ENCODE measurements around the gene ATP9A. TPM values are rescaled to one million over a fixed set of nuclear protein-coding genes. Genes with fewer than 3 reads are reported as not detected.
"Not testable (repeated sequence)": the region's sequence is repeated elsewhere in the genome, so short reads cannot be mapped to it uniquely, and the experiment has no call there.

ATP9A gene
- total RNA-seq, 2 experiments from 2014 or later, result 1.4 to 1.6 TPM

- POLR2A ChIA-PET, result no interaction called here
- DNase-seq, result no peak
- Mint-ChIP-seq H3K4me3 (no peak overlapping the region), H3K27me3 (peaks cover 3% of the 10 kb centered on the region), H3K4me1 (ENCODE audit: low read depth) (no peaks in the 10 kb centered on the region), H3K9me3 (no peaks in the 10 kb centered on the region), H3K27ac (no peak overlapping the region), H3K36me3 (no peaks in the 10 kb centered on the region)
- CTCF ChIA-PET, result no interaction called here
- intact Hi-C loops (cut with micrococcal nuclease), result loop anchor here (10.0 kb wide), 1 partner anchor 105 kb away; no protein-coding TSS in a partner anchor
Measured at GRCh38 chr20:51759769-51760510, 8.2 kb downstream of the ATP9A start.

GRCh38 chr20:51758978-51759544 is 9.1 kb downstream of the ATP9A start:
- H3K27ac Mint-ChIP-seq, result no peak overlapping the region
- ChIA-PET POLR2A (no interaction called here), CTCF (no interaction called here)
- H3K36me3 Mint-ChIP-seq, result no peaks in the 10 kb centered on the region
- peaks cover 1% of the 10 kb centered on the region for H3K27me3 Mint-ChIP-seq
- no peaks in the 10 kb centered on the region for H3K9me3 Mint-ChIP-seq
- no peaks in the 10 kb centered on the region for H3K4me1 Mint-ChIP-seq (ENCODE audit: low read depth)
- DNase-seq, result no peak
- no peak overlapping the region for H3K4me3 Mint-ChIP-seq
- intact Hi-C loops (cut with micrococcal nuclease), result no loop called here

DNA sequence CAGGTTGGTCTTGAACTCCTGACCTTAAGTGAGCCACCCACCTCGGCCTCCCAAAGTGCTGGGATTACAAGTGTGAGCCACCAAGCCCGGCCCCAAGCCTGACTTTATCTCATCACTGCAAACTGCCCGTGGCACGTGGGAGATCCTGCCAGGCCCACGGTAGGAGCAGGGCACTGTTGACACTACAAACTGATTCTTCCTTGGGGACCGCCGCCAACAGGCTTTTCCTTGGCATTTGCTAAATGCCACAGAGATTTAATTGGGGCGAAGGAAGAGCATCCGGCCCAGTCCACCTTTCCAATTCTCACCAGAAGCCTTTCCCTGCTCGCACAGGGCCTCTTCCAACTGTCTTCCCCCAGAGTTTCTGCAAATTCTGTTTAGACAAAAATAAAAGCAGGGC is 11.0 kb downstream of the ATP9A start:
- H3K4me3 Mint-ChIP-seq, result no peak overlapping the region
- H3K36me3 Mint-ChIP-seq, result no peaks in the 10 kb centered on the region
- no peaks in the 10 kb centered on the region for H3K9me3 Mint-ChIP-seq
- H3K27ac Mint-ChIP-seq, result no peak overlapping the region
- ChIA-PET CTCF (no interaction called here), POLR2A (interaction anchor here (0.8 kb wide), 1 partner anchor 120 kb away, joined by 3 read pairs; no protein-coding TSS in a partner anchor)
- intact Hi-C loops (cut with micrococcal nuclease), result no loop called here
- DNase-seq, result no peak
- no peaks in the 10 kb centered on the region for H3K4me1 Mint-ChIP-seq (ENCODE audit: low read depth)
- H3K27me3 Mint-ChIP-seq, result peaks cover 1% of the 10 kb centered on the region

DNA sequence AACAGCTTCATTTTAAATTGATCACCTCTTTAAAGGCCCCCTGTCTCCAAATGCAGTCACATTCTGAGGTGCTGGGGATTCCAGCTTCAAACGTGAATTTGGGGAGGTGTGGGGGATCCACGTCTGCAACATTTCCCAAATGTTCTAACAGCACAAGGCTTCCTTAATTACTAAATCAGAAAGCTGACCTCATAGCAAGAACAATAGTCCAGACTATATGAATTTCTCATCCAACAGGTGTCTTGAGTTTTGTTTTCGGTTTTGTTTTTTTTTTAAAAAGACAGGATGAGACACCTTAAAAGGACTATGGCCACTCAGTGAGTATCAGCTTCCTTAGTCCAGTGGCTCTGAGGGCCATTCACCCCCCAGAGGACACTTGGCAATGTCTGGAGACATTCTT is 11.5 kb downstream of the ATP9A start:
- DNase-seq, result no peak
- ChIA-PET CTCF (no interaction called here), POLR2A (interaction anchor here (0.8 kb wide), 1 partner anchor 119 kb away, joined by 3 read pairs; no protein-coding TSS in a partner anchor)
- Mint-ChIP-seq H3K27me3 (peaks cover 1% of the 10 kb centered on the region), H3K4me1 (ENCODE audit: low read depth) (no peaks in the 10 kb centered on the region), H3K4me3 (no peak overlapping the region), H3K36me3 (no peaks in the 10 kb centered on the region), H3K27ac (no peak overlapping the region), H3K9me3 (no peaks in the 10 kb centered on the region)
- intact Hi-C loops (cut with micrococcal nuclease), result no loop called here

- H3K9me3 Mint-ChIP-seq; H3K27me3 Mint-ChIP-seq; H3K27ac Mint-ChIP-seq; H3K4me3 Mint-ChIP-seq; CTCF ChIA-PET; POLR2A ChIA-PET; DNase-seq; intact Hi-C loops (cut with micrococcal nuclease); H3K36me3 Mint-ChIP-seq; H3K4me1 Mint-ChIP-seq (ENCODE audit: low read depth): not testable (repeated sequence)
Measured at GRCh38 chr20:51753220-51753619, 15.0 kb downstream of the ATP9A start.

DNA sequence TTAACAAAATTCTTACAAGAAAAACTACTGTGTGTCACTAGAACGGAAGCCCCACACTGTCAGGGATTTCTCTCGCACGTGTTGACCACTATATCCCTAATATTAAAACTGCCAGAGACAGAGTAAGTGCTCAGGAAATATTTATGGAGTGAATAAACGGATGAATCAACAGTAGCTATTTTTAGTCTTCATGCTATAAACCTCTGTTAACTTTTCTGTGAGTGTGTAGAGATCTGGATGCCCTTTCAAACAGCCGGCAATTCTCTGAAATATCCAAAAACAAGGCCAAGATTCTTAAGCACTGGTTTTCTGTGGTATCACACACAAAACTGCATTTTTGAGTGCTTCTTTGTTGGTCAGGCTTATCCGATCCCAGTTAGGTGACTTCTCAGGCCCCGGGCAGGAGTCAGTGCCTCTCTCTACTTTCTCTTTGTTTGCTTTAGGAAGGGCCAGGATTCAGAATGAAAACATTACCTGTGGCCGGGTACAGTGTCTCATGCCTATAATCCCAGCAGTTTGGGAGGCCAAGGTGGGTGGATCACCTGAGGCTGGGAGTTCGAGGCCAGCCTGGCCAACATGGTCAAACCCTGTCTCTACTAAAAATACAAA is 15.7 kb downstream of the ATP9A start:
- Mint-ChIP-seq H3K27me3 (peaks cover 1% of the 10 kb centered on the region), H3K27ac (no peak overlapping the region), H3K4me1 (ENCODE audit: low read depth) (peaks cover 4% of the 10 kb centered on the region), H3K4me3 (no peak overlapping the region), H3K36me3 (no peaks in the 10 kb centered on the region), H3K9me3 (no peaks in the 10 kb centered on the region)
- ChIA-PET POLR2A (interaction anchor here (0.7 kb wide), 1 partner anchor 195 kb away, joined by 3 read pairs; no protein-coding TSS in a partner anchor), CTCF (no interaction called here)
- intact Hi-C loops (cut with micrococcal nuclease), result no loop called here
- no peak for DNase-seq

GRCh38 chr20:51750770-51751388 is 17.3 kb downstream of the ATP9A start:
- H3K4me3 Mint-ChIP-seq, result no peak overlapping the region
- peaks cover under 1% of the 10 kb centered on the region for H3K27me3 Mint-ChIP-seq
- no peak for DNase-seq
- ChIA-PET POLR2A (no interaction called here), CTCF (no interaction called here)
- H3K36me3 Mint-ChIP-seq, result no peaks in the 10 kb centered on the region
- H3K9me3 Mint-ChIP-seq, result no peaks in the 10 kb centered on the region
- H3K27ac Mint-ChIP-seq, result no peak overlapping the region
- intact Hi-C loops (cut with micrococcal nuclease), result no loop called here
- H3K4me1 Mint-ChIP-seq (ENCODE audit: low read depth), result peaks cover 4% of the 10 kb centered on the region

DNA sequence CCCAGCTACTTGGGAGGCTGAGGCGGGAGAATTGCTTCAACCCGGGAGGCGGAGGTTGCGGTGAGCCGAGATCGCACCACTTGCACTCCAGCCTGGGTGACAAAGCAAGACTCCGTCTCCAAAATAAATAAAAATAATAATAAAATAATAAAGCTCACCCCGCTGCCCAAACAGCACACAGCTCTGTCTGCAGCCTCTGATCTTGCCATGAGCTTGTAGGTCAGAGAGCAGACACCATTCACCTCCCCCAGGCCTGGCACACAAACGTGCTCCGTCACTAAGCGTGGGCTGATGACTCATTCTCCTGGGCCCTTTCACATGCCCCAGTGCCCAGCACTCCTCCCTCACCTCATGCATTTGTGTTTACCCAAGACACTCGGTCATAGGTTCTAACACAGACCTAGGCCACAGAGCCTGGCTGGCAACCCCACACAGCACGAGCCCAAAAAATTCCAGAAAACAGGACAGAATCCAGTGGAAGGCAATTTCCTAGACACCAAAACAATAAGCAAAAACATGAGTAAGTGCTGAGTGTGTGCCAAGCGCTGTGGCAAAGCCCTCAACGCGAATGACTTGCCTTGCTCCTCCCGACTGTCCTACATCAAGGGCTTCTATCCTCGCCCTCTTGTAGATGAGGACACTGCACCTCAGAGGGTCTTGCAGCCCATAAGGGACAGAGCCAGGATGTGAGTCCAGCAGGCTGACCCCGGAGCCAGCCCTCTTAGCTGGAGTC is 18.0 kb downstream of the ATP9A start:
- Mint-ChIP-seq H3K4me1 (ENCODE audit: low read depth) (peaks cover 4% of the 10 kb centered on the region), H3K27ac (no peak overlapping the region), H3K9me3 (peaks cover 3% of the 10 kb centered on the region), H3K27me3 (peaks cover 5% of the 10 kb centered on the region), H3K36me3 (no peaks in the 10 kb centered on the region), H3K4me3 (no peak overlapping the region)
- peak; percentile 73 for DNase-seq
- ChIA-PET CTCF (interaction anchor here (1.5 kb wide), 1 partner anchor 49 kb away, joined by 6 read pairs; no protein-coding TSS in a partner anchor), POLR2A (no interaction called here)
- intact Hi-C loops (cut with micrococcal nuclease), result no loop called here

GRCh38 chr20:51749674-51750036 is 18.5 kb downstream of the ATP9A start:
- H3K9me3 Mint-ChIP-seq, result peaks cover 3% of the 10 kb centered on the region
- ChIA-PET CTCF (interaction anchor here (1.5 kb wide), 1 partner anchor 49 kb away, joined by 6 read pairs; no protein-coding TSS in a partner anchor), POLR2A (no interaction called here)
- H3K4me3 Mint-ChIP-seq, result no peak overlapping the region
- intact Hi-C loops (cut with micrococcal nuclease), result no loop called here
- H3K4me1 Mint-ChIP-seq (ENCODE audit: low read depth), result peaks cover 4% of the 10 kb centered on the region
- no peak for DNase-seq
- H3K27ac Mint-ChIP-seq, result no peak overlapping the region
- no peaks in the 10 kb centered on the region for H3K36me3 Mint-ChIP-seq
- peaks cover 5% of the 10 kb centered on the region for H3K27me3 Mint-ChIP-seq

DNA sequence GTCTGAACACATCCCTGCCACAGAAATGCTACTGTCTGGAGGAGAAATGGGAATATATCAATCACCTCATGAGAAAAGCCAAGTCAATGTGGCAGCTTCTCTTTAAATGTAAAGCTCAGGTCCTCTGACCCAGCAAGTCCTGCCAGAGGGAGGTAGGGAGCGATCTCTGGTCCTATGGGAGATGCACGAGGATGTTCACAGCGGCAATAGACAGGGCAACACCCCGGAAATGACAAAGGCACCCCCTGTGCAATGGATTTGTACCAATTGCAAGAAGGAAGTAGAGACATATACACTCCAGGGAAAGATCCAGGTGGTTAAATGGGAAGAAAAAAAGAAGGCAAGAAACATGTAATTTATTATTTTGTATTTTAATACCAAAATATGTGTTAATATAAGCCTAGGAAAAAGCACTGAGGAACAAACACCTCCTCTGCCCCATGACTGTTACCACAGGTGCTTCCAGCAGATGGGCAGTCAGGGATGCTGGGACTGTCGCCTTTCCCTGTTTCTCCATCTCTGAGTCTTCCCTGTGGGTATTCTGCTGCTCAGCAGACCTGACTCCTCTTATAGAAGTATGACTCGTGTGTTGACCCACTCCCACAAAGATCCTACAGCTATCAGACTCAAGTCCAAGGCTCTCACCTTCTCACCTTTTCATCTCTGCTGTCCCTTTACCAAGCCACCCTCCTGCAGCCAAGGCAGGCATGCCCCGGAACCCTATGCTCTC is 20.8 kb downstream of the ATP9A start:
- Mint-ChIP-seq H3K36me3 (no peaks in the 10 kb centered on the region), H3K27ac (no peak overlapping the region), H3K9me3 (peaks cover 3% of the 10 kb centered on the region), H3K4me1 (ENCODE audit: low read depth) (peaks cover 8% of the 10 kb centered on the region), H3K4me3 (no peak overlapping the region), H3K27me3 (peaks cover 6% of the 10 kb centered on the region)
- ChIA-PET CTCF (no interaction called here), POLR2A (no interaction called here)
- no peak for DNase-seq
- intact Hi-C loops (cut with micrococcal nuclease), result no loop called here

DNA sequence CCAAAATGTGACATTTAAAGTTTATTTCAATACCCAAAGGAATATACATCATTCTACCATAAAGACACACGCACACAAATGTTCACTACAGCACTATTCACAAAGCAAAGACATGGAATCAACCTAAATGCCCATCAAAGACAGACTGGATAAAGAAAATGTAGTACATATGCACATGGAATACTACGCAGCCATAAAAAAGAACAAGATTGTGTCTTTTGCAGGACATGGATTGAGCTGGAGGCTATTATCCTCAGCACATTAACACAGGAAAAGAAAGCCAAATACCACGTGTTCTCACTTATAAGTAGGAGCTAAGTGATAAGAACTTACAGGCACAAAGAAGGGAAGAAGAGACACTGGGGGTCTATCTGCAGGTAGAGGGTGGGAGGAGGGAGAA is 22.4 kb downstream of the ATP9A start:
- no peaks in the 10 kb centered on the region for H3K36me3 Mint-ChIP-seq
- no peak overlapping the region for H3K27ac Mint-ChIP-seq
- peaks cover 6% of the 10 kb centered on the region for H3K27me3 Mint-ChIP-seq
- no peak for DNase-seq
- H3K4me3 Mint-ChIP-seq, result no peak overlapping the region
- CTCF ChIA-PET, result no interaction called here
- H3K4me1 Mint-ChIP-seq (ENCODE audit: low read depth), result peaks cover 8% of the 10 kb centered on the region
- POLR2A ChIA-PET, result no interaction called here
- intact Hi-C loops (cut with micrococcal nuclease), result no loop called here
- peaks cover 3% of the 10 kb centered on the region for H3K9me3 Mint-ChIP-seq
